B cell (primary cell): Measurements from ENCODE around the gene RPL19. TPM values are rescaled to one million over a fixed set of nuclear protein-coding genes. Genes with fewer than 3 reads are reported as not detected.

Experiments used
- ATAC-seq: fragments of 200-7000 bp; cut with Tn5 transposase; one replicate; pipeline ENCODE4 v1.10.0; 2021; ENCODE audit warnings: low read depth, mild to moderate bottlenecking, moderate number of reproducible peaks, moderate library complexity
- CTCF ChIA-PET: fragments of 350-600 bp; sonication (Branson Sonifier 250); formaldehyde crosslinking; loops from one replicate; lab custom pipeline; 2021; ENCODE audit warnings: antibody characterized with exemption, inconsistent platforms; lab: Charles Lee
- POLR2A ChIA-PET: fragments of 350-600 bp; sonication (Branson Sonifier 250); formaldehyde crosslinking; loops from one replicate; lab custom pipeline; 2021; ENCODE audit warnings: antibody characterized with exemption; lab: Charles Lee
- DNase-seq: peaks from one replicate; pipeline ENCODE4 v3.0.0; 2013
- H2AFZ ChIP-seq: 2 replicates; pipeline ENCODE4 v1.6.1; 2012; ENCODE audit warnings: mild to moderate bottlenecking, low read depth, low read length; ENCODE audit not compliant: insufficient read depth, poor library complexity, severe bottlenecking
- H3K27ac ChIP-seq, 2 donors: 1 replicate in 1 of 2; 2 replicates in 1 of 2; pipeline ENCODE4 v1.5.1; 2012 to 2013; ENCODE audit warnings: low read length in 2 of 2, mild to moderate bottlenecking in 2 of 2, moderate library complexity in 1 of 2
- H3K27me3 ChIP-seq, 4 experiments: fragments of 200-600 bp in 1 of 4; sonication (generic) in 1 of 4; replicated peaks in 1 of 4; 1 replicate in 2 of 4; 2 replicates in 2 of 4; pipeline versions ENCODE4 v1.6.1 to v1.7.0; 2013 to 2016; ENCODE audit warnings: low read length in 3 of 4, mild to moderate bottlenecking in 2 of 4, mixed read lengths in 1 of 4, moderate library complexity in 1 of 4; ENCODE audit not compliant: insufficient read depth in 4 of 4, control insufficient read depth in 3 of 4; ENCODE audit errors: control extremely low read depth in 1 of 4
- H3K36me3 ChIP-seq, 2 experiments: replicated peaks in 1 of 2; 1 replicate in 1 of 2; 2 replicates in 1 of 2; pipeline versions ENCODE4 v1.6.1 to v1.7.1; 2013; ENCODE audit warnings: low read length in 1 of 2; ENCODE audit not compliant: insufficient read depth in 2 of 2, control insufficient read depth in 1 of 2; ENCODE audit errors: control extremely low read depth in 1 of 2, extremely low read depth in 1 of 2
- H3K4me1 ChIP-seq, 2 donors: fragments of 200-600 bp in 1 of 2; sonication (generic) in 1 of 2; 1 replicate in 1 of 2; 2 replicates in 1 of 2; pipeline versions ENCODE4 v1.5.1 to v1.6.1; 2013 to 2017; ENCODE audit warnings: low read length in 2 of 2; ENCODE audit not compliant: control insufficient read depth in 2 of 2, insufficient read depth in 2 of 2
- H3K4me2 ChIP-seq: replicated peaks from 2 replicates; pipeline ENCODE3; 2012; ENCODE audit warnings: mild to moderate bottlenecking, low read depth, low read length; ENCODE audit not compliant: poor library complexity, severe bottlenecking
- H3K4me3 ChIP-seq, 5 experiments: fragments of 200-600 bp in 1 of 5; sonication (generic) in 1 of 5; 1 replicate in 3 of 5; 2 replicates in 2 of 5; pipeline versions ENCODE4 v1.5.1 to v1.7.0; 2011 to 2016; ENCODE audit warnings: low read length in 4 of 5, mild to moderate bottlenecking in 4 of 5, low read depth in 2 of 5, control low read depth in 1 of 5, moderate library complexity in 1 of 5; ENCODE audit not compliant: insufficient read depth in 1 of 5; ENCODE audit errors: control extremely low read depth in 1 of 5, extremely low read depth in 1 of 5
- H3K79me2 ChIP-seq: fragments of 200-600 bp; sonication (generic); one replicate; pipeline ENCODE4 v1.6.0; 2016; ENCODE audit warnings: low read length; ENCODE audit not compliant: control insufficient read depth, insufficient read depth
- H3K9ac ChIP-seq: fragments of 200-600 bp; sonication (generic); 2 replicates; pipeline ENCODE4 v1.6.1; 2017; ENCODE audit warnings: mild to moderate bottlenecking, low read length, moderate library complexity
- H3K9me3 ChIP-seq, 3 donors: one replicate each; pipeline versions ENCODE4 v1.6.1 to v1.7.1; 2013; ENCODE audit warnings: low read length in 2 of 3; ENCODE audit not compliant: control insufficient read depth in 2 of 3, insufficient read depth in 1 of 3; ENCODE audit errors: control extremely low read depth in 1 of 3
- H4K20me1 ChIP-seq: 2 replicates; pipeline ENCODE4 v1.6.0; 2012; ENCODE audit warnings: mild to moderate bottlenecking, low read length; ENCODE audit not compliant: insufficient read depth, control insufficient read depth, poor library complexity, severe bottlenecking
- H3K27ac Mint-ChIP-seq: one replicate; pipeline ENCODE4 v1.8.0; 2021; ENCODE audit warnings: mixed read lengths
- H3K27me3 Mint-ChIP-seq: one replicate; pipeline ENCODE4 v1.8.0; 2021; ENCODE audit warnings: mixed read lengths
- H3K4me1 Mint-ChIP-seq: one replicate; pipeline ENCODE4 v1.8.0; 2021; ENCODE audit warnings: mixed read lengths
- H3K4me3 Mint-ChIP-seq: one replicate; pipeline ENCODE4 v1.8.0; 2021; ENCODE audit warnings: mixed read lengths
- H3K9me3 Mint-ChIP-seq: one replicate; pipeline ENCODE4 v1.8.0; 2022; ENCODE audit warnings: mixed read lengths; ENCODE audit not compliant: insufficient read depth
- CTCF ChIP-seq: fragments of 200-600 bp; IDR thresholded peaks from one replicate; pipeline ENCODE4 v1.8.0; 2022; ENCODE audit warnings: antibody characterized with exemption, mild to moderate bottlenecking
- EZH2 ChIP-seq: IDR thresholded peaks from 2 replicates; pipeline ENCODE4 v1.6.1; 2012; ENCODE audit warnings: borderline replicate concordance, low read depth, mild to moderate bottlenecking, moderate library complexity, low read length; ENCODE audit not compliant: insufficient read depth, poor library complexity, severe bottlenecking
- WGBS: methylation state at CpG from one replicate; pipeline ENCODE4 v1.1.5; 2013; ENCODE audit warnings: missing lambda C conversion rate; ENCODE audit not compliant: insufficient coverage; 5-methylcytosine and 5-hydroxymethylcytosine counted together
- intact Hi-C: fragments of 100-400 bp; cut with micrococcal nuclease; formaldehyde crosslinking; loops from one replicate; pipeline ENCODE4 v1.10.0; 2022
- polyA plus RNA-seq: library from polyadenylated mRNA; depleted of rRNA; stranded (reverse); fragments of >200 nt; gene quantifications from 2 replicates; pipeline ENCODE4 v1.2.3, GENCODE V29; 2012
- total RNA-seq, 2 donors: library from RNA; stranded (reverse); fragments of 120-200 nt in 1 of 2; gene quantifications; 1 replicate in 1 of 2; 2 replicates in 1 of 2; pipeline versions ENCODE4 v1.2.3 to v1.2.4, GENCODE V29; 2013 to 2022

The RPL19 gene
- total and polyA plus RNA-seq, 2 donors (not counting 1 experiment from before 2014, with no cell fraction given), result 3,041 to 3,233 TPM

DNA sequence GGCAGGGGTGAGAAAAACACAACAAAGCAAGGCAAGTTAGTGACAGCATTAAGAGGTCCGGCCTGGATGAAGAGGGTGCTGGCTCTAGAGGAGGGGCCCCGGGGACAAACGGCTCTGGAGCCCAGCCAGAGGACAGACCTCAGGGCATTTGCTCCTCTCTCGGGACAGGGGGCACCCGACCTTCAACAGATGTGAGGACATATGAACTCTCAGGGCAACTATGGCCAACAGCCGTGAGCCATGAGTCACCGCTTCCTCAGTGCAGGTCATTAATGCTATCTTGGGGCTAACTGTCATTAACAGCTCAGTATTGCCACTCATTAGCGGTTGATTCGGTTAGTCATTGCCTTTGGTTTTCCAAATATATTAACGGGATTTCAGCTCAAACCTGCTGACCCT is 24.4 kb upstream of the RPL19 start:
- H2AFZ ChIP-seq, result no peak overlapping the region
- TF ChIP-seq EZH2 (no peak), CTCF (no peak)
- H3K27ac Mint-ChIP-seq, result no peak overlapping the region
- WGBS, result 88% methylated on average over 10 of the region's 10 CpGs
- H4K20me1 ChIP-seq, result no peaks in the 10 kb centered on the region
- H3K9me3 Mint-ChIP-seq, result no peaks in the 10 kb centered on the region
- H3K27me3 Mint-ChIP-seq, result peaks cover 18% of the 10 kb centered on the region
- H3K4me1 Mint-ChIP-seq, result peaks cover 5% of the 10 kb centered on the region
- H3K9ac ChIP-seq, result no peak overlapping the region
- H3K9me3 ChIP-seq, result no peaks in the 10 kb centered on the region
- peak overlapping the region; percentile 55 for H3K4me2 ChIP-seq
- ChIA-PET CTCF (interaction anchor here (1.1 to 5.6 kb wide), 17 partner anchors 8 to 414 kb away, joined by 3 to 97 read pairs (median 4); partner anchors contain the start of genes ARL5C and PLXDC1), POLR2A (interaction anchor here (0.6 kb wide), 1 partner anchor 831 kb away, joined by 3 read pairs; no protein-coding TSS in a partner anchor)
- peaks cover 0 to 7% of the 10 kb centered on the region in 2 donors for H3K4me1 ChIP-seq
- DNase-seq (no peak), ATAC-seq (no peak)
- H3K36me3 ChIP-seq, result no peaks in the 10 kb centered on the region
- H3K27ac ChIP-seq, result no peak overlapping the region
- peaks cover 0 to 26% (median 8%) of the 10 kb centered on the region in 4 experiments for H3K27me3 ChIP-seq
- no peaks in the 10 kb centered on the region for H3K79me2 ChIP-seq
- H3K4me3 Mint-ChIP-seq, result peak overlapping the region; percentile 53
- H3K4me3 ChIP-seq, result no peak overlapping the region
- intact Hi-C loops, result loop anchor here (1.0 kb wide), 1 partner anchor 192 kb away; no protein-coding TSS in a partner anchor

DNA sequence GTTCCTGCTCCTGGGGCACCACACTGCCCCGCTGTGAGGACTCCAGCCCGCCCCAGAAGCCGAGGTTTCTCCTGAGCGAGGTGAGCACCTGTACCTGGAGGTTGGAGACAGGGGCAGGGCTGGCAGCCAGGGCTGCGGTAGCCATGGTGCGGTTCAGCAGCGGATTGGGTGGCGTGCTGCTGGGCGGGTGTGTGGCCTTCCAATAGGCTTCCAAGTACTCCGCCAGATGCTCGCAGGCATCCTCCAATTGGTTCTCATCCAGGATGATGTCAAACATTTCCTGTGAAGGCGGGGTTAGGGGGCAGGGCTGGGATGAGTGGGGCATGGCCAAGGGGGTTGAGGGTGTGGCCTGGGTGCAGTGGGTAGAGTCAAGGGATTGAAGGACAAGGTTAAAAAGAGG is 22.8 kb upstream of the RPL19 start:
- peaks cover 10% of the 10 kb centered on the region for H3K27me3 Mint-ChIP-seq
- Histone ChIP-seq H3K36me3 (no peaks in the 10 kb centered on the region), H3K4me3 (no peak overlapping the region), H3K9ac (no peak overlapping the region), H3K4me2 (no peak overlapping the region), H2AFZ (no peak overlapping the region), H3K79me2 (no peaks in the 10 kb centered on the region), H3K27me3 (peaks cover 0 to 18% (median 6%) of the 10 kb centered on the region in 4 experiments), H4K20me1 (no peaks in the 10 kb centered on the region), H3K4me1 (peaks cover 0 to 7% of the 10 kb centered on the region in 2 donors), H3K9me3 (no peaks in the 10 kb centered on the region), H3K27ac (no peak overlapping the region)
- H3K9me3 Mint-ChIP-seq, result no peaks in the 10 kb centered on the region
- POLR2A ChIA-PET, result no interaction called here
- DNase-seq (no peak), ATAC-seq (no peak)
- CTCF ChIA-PET, result interaction anchor here (5.6 kb wide), 1 partner anchor 194 kb away, joined by 97 read pairs; no protein-coding TSS in a partner anchor
- no peak overlapping the region for H3K27ac Mint-ChIP-seq
- TF ChIP-seq CTCF, result no peak
- no peak for TF ChIP-seq EZH2
- peaks cover 5% of the 10 kb centered on the region for H3K4me1 Mint-ChIP-seq
- no peak overlapping the region for H3K4me3 Mint-ChIP-seq
- intact Hi-C loops, result no loop called here
- 94% methylated on average over 12 of the region's 12 CpGs for WGBS
